ENCODE results near the gene ITPKB.

GRCh38 chr1:226655251-226656163 is 83.6 kb downstream of the ITPKB start:
- TF ChIP-seq CTCF (IDR thresholded peaks at IDR 0.05) (no peak), EZH2 (IDR thresholded peaks at IDR 0.05) (no peak), EZH2phosphoT487 (IDR thresholded peaks at IDR 0.05) (no peak)
